Thyroid gland (tissue), 4 donors: ENCODE data around the gene LNX1. TPM values are rescaled to one million over a fixed set of nuclear protein-coding genes. Genes with fewer than 3 reads are reported as not detected.

Source experiments
- DNase-seq, 2 donors: peaks; one replicate each; pipeline ENCODE4 v3.0.0-alpha.2; 2019
- H3K27ac ChIP-seq, 3 donors: fragments of 200-600 bp; sonication (generic); 1 replicate in 2 of 3; 2 replicates in 1 of 3; pipeline ENCODE4 v1.5.1; 2016 to 2019; ENCODE audit warnings: mild to moderate bottlenecking in 1 of 3, moderate library complexity in 1 of 3
- H3K27me3 ChIP-seq: fragments of 200-600 bp; sonication (generic); one replicate; pipeline ENCODE4 v1.5.1; 2019
- H3K36me3 ChIP-seq, 2 donors: fragments of 200-600 bp; sonication (generic); one replicate each; pipeline ENCODE4 v1.5.1; 2016 to 2019
- H3K4me1 ChIP-seq, 2 donors: fragments of 200-600 bp; sonication (generic); one replicate each; pipeline ENCODE4 v1.5.1; 2017 to 2019
- H3K4me3 ChIP-seq, 3 donors: fragments of 200-600 bp; sonication (generic); replicated peaks in 1 of 3; 1 replicate in 2 of 3; 2 replicates in 1 of 3; pipeline ENCODE4 v1.5.1; 2016; ENCODE audit warnings: mild to moderate bottlenecking in 1 of 3
- H3K9me3 ChIP-seq: fragments of 200-600 bp; sonication (generic); one replicate; pipeline ENCODE4 v1.5.1; 2017
- CTCF ChIP-seq, 6 experiments: fragments of 200-600 bp in 3 of 6; fragments of 450-650 bp in 3 of 6; sonication (generic) in 3 of 6; IDR thresholded peaks; one replicate each; pipeline ENCODE4 v1.5.1; 2016 to 2019; ENCODE audit warnings: antibody characterized with exemption in 6 of 6, mild to moderate bottlenecking in 2 of 6, inconsistent platforms in 1 of 6, moderate library complexity in 1 of 6
- POLR2A ChIP-seq, 2 donors: fragments of 450-650 bp; IDR thresholded peaks; one replicate each; pipeline ENCODE4 v1.6.1; 2017; ENCODE audit warnings: antibody characterized with exemption in 2 of 2, mild to moderate bottlenecking in 2 of 2, moderate library complexity in 1 of 2
- WGBS, 2 donors: methylation state at CpG; one replicate each; pipeline ENCODE4 v1.1.5; 2017; 5-methylcytosine and 5-hydroxymethylcytosine counted together
- intact Hi-C: fragments of 100-400 bp; cut with DNase I; formaldehyde crosslinking; loops from one replicate; pipeline ENCODE4 v1.15.1; 2023
- total RNA-seq, 4 donors: library from RNA; depleted of rRNA; stranded (reverse); fragments of >200 nt; gene quantifications; one replicate each; pipeline ENCODE4 v1.2.3, GENCODE V29; 2016

LNX1 gene
- total RNA-seq, 4 donors from 2014 or later: 34.3 to 63.8 (median 43.3) TPM

GRCh38 chr4:53431052-53431451 lies 160.2 kb downstream of the LNX1 start:
- H3K4me3 ChIP-seq: no peak overlapping the region
- H3K9me3 ChIP-seq: no peaks in the 10 kb centered on the region
- TF ChIP-seq CTCF (IDR thresholded peaks at IDR 0.05) (no peak), POLR2A (IDR thresholded peaks at IDR 0.05) (no peak)
- no peak for DNase-seq
- H3K36me3 ChIP-seq: peaks cover 0 to 13% of the 10 kb centered on the region in 2 donors
- 91 to 98% methylated on average over 5 of the region's 5 CpGs for WGBS, 2 donors
- no peak overlapping the region for H3K27ac ChIP-seq
- H3K4me1 ChIP-seq: no peaks in the 10 kb centered on the region
- H3K27me3 ChIP-seq: no peaks in the 10 kb centered on the region
- intact Hi-C loops: no loop called here

DNA sequence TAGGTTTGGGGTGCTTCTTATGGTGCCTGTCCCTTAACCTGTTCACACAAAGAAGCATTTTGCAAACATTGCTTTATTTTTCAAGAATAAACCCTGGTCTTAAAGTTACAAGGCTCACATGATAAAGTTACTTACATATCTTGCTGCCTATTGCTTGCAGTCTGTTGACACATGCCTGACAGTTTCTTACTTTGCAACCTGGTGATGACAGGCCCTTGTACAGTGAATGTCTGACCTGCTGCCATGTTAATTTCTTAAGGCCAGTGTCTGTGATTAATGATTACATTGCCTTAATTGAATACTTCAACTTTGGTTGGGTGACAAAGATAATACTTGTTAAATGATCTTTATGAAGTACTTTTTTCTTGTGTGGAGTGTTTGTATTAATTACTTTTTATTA lies 163.9 kb downstream of the LNX1 start:
- Histone ChIP-seq H3K27me3 (no peaks in the 10 kb centered on the region), H3K27ac (no peak overlapping the region), H3K36me3 (peaks cover 0 to 13% of the 10 kb centered on the region in 2 donors), H3K4me1 (no peaks in the 10 kb centered on the region), H3K9me3 (no peaks in the 10 kb centered on the region), H3K4me3 (no peak overlapping the region)
- DNase-seq: no peak
- intact Hi-C loops: no loop called here
- TF ChIP-seq CTCF (IDR thresholded peaks at IDR 0.05) (no peak), POLR2A (IDR thresholded peaks at IDR 0.05) (no peak)

- Histone ChIP-seq H3K27me3 (no peaks in the 10 kb centered on the region), H3K4me3 (no peak overlapping the region), H3K9me3 (no peaks in the 10 kb centered on the region), H3K27ac (no peak overlapping the region), H3K4me1 (no peaks in the 10 kb centered on the region), H3K36me3 (peaks cover 0 to 13% of the 10 kb centered on the region in 2 donors)
- TF ChIP-seq POLR2A (IDR thresholded peaks at IDR 0.05) (no peak), CTCF (IDR thresholded peaks at IDR 0.05) (no peak)
- intact Hi-C loops: no loop called here
- DNase-seq: no peak
Measured at GRCh38 chr4:53424280-53424679, 167.0 kb downstream of the LNX1 start.

DNA sequence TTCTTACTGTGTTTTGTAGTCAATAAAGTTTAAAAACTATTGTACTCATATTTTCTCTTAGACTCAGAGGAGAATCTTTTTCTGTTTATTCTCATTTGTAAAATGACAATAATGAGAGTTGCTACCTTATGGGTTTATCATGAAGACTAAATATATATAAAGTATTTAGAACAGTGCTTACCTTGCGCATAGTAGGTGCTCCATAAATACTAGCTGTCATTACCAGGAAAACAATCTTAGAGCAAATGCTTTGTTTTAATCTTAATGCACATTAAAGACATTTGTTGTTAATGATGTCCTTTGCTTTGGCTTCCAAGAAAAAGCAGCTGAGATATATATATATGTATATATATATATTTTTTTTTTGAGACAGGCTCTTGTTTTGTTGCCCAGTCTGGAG lies 168.9 kb downstream of the LNX1 start:
- 95 to 98% methylated on average over 1 of the region's 1 CpG for WGBS, 2 donors
- H3K36me3 ChIP-seq: no peaks in the 10 kb centered on the region
- intact Hi-C loops: no loop called here
- no peak overlapping the region for H3K4me3 ChIP-seq
- H3K27me3 ChIP-seq: no peaks in the 10 kb centered on the region
- H3K27ac ChIP-seq: no peak overlapping the region
- H3K4me1 ChIP-seq: no peaks in the 10 kb centered on the region
- TF ChIP-seq POLR2A (IDR thresholded peaks at IDR 0.05) (no peak), CTCF (IDR thresholded peaks at IDR 0.05) (no peak)
- H3K9me3 ChIP-seq: no peaks in the 10 kb centered on the region
- no peak for DNase-seq

DNA sequence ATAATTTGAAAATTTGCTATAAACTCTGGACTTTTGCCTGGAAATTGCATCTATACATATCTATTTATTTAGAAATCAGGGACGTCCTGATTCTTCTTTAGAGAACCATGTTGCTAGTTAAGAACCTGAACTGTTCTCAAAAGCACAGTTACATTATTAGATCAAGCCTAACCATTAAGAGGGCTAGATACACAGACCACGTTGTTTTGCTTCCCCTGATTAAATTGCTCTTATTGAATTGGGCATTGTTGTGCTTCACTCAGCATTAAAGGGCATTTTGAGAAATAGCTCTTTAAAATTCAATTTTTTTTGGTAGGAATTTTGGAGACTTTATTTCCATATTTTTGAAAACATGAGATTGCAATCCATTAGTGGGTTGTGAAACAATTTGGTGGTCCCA lies 169.5 kb downstream of the LNX1 start:
- no peak overlapping the region for H3K27ac ChIP-seq
- H3K4me1 ChIP-seq: no peaks in the 10 kb centered on the region
- no peaks in the 10 kb centered on the region for H3K27me3 ChIP-seq
- no peak for TF ChIP-seq CTCF (IDR thresholded peaks at IDR 0.05)
- TF ChIP-seq POLR2A (IDR thresholded peaks at IDR 0.05): no peak
- H3K9me3 ChIP-seq: no peaks in the 10 kb centered on the region
- WGBS, 2 donors: 92 to 96% methylated on average over 2 of the region's 2 CpGs
- DNase-seq: no peak
- intact Hi-C loops: no loop called here
- H3K36me3 ChIP-seq: no peaks in the 10 kb centered on the region
- no peak overlapping the region for H3K4me3 ChIP-seq
